ENCODE measurements around the gene GNAI3.

GNAI3 gene

DNA sequence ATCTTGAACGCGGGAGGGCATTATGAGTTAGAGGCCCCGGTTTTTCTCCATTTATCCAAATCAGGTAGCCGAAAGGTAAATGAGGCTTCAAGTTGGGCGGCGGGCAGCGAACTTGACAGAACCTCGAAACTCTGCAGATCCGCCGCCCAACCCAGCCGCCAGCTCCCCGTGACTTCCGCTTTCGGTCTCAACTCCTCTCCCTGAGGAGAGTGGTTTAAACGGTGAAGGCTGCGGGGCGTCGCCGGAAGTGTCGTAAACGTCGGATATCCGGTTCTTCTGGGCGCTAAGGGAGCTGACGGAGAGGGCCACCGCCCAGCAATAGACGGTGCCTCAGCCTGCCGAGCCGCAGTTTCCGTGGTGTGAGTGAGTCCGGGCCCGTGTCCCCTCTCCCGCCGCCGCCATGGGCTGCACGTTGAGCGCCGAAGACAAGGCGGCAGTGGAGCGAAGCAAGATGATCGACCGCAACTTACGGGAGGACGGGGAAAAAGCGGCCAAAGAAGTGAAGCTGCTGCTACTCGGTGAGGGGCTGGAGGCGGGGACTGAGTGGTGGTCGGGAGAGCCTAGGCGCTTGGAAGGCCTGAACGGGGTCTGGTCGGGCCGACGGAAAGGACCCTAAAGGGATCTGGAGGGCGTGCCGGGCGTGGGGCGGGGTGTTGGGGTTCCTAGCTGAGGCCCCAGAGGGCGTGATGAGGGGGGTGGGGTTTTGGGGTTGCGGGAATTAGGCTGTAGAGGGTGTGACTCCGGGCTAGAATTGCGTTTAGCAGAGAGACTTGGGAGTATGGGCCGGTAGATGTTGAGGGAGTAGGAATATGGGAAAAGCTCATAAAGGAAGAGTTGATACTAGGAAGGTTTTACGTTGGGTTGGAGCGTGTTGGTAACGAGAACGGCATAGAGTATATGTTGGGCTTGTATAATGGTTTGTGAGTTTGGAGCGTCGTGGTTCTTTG, at the start of gene GNAI3:
GNAI3 (plus strand) TSS at position 295 of the 947 bp plus-strand sequence; CDS start at position 401, 106 bp downstream.
- peak; percentile 97 for DNase-seq

DNA sequence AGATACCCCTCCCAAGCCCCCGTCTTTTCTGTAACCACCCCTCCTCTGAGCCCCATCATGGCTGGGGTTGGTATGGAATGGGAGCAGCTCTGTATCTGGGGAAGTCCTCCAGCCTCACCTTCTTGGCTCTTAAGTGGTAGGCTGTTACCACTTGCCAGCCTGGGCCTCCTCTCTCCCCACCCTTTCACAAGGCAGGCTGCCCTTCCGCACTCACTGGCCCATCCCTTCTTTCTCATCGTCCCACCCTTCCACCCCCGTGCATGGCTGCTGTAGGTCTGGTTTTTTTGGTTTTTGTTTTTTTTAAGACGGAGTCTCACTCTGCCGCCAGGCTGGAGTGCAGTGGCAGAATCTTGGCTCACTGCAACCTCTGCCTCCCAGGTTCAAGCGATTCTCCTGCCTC, 49.3 kb upstream of the GNAI3 start:
- DNase-seq = no peak

DNA sequence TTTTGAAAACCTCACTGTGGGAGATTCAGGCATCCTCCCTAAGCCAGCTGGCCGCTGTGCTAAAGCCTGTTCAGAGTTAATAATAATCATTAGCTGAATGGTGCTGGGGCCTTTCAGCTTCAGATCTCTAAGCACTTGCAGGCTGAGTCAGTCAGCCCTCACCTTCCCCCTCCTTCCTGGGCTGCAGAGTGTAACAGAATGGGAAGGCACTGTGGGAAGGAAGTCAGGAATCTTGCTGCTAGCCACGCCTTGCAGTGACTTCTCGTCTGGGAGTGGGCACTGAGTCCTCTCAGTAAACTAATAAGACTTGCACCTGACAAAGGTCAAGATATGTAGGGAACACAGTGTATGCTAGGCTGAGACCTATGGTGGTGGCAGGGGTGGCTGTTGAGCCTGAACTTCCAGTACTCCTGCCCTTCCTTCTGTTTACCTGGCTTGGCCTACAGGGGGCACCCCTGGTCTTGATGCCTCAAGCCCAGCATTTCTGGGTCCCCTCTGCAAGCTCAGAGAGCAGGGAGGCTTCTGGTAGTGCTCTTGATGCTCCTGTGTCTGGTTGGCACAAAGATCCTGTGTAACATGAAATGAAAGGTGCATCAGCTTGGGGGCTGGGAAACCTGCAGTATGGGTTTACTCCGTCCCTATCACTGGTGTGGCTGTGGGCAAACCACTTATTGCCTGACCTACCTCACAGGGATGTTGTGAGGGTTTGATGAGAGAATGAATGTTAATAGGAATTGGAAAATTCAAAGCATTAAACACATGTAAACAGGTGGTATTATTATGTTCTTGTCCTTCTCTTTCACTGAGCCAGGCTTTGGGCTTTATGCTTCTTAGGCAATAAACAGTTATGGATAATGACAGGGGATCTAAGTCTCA, 48.5 kb upstream of the GNAI3 start:
- no peak for DNase-seq

DNA sequence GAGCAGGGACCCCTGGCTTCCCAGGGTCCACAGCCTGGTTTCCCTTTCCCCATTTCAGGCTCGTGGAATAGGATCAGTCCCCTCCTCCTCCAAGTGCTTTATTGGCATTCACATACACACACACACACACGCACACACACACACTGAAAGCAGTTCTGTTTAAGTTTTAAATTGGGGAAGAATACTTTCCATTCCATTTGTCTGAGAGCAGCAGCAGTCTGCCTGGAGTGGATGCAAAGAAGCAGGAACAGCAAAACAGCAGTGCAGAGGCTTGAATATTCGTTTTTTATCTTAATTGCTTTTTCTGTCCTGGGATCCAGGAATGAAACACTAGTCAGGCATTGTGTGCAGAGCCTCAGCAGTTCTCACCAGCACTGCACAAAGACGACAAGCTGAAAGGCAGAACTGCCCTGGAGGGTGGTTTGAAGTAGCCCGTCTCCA, 47.5 kb upstream of the GNAI3 start:
- DNase-seq = no peak

DNA sequence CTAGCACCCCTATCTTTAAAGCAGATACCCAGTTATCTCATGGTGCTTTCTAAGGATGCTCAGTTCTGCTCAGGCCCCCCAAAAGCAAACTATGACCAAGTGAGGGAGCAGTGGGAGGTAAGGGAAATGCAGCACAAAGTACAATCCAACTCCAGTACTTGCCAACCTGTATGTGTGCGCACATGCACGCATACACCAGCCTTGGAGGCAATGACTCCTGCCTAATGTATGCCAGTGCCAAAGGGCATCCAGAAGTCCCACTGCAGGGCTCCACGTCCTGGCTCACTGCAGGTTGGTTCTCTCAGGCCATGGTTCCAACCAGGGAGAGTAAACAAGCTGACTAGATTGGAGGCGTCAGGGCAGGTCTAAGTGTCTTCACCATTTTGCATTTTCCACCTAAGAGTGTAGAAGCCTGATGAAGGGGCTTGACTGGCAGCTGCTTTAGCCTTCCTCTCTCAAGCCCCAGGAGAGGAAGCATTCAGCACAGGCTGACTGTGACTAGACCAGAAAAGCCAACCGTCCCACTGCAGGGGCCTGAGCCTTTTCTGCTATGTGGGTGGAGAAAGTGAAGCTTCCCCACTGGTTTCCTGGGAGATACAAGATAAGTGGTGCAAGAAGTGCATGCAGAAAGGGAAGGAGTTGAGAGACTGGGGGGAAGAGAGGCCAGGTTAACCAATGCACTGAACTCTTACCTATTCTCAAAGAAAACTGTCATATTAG, 46.6 kb upstream of the GNAI3 start:
- no peak for DNase-seq

DNA sequence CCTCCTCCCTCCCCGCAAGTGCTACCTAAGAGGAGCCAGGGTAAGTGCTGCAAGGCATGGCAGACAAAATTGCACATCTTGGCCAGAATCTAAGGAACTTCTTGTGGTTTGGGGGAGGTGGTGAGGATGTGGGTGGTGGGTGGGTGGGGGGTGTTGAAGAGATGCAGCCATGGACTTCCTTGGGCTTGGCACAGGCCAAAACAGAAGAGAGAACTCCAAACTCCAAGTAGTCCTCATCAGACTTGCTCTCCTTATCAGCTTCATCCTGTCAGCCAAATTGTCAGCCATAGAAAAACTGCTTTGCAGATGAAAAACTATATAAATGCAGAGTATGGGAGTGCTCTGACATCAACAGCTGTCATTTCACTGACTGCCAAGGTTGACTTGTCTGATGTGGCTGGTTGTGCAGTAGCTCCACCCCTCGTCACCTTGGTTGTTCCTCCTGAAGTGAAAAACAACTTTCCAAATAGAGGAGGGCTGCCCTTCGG, 46.0 kb upstream of the GNAI3 start:
- DNase-seq = no peak

DNA sequence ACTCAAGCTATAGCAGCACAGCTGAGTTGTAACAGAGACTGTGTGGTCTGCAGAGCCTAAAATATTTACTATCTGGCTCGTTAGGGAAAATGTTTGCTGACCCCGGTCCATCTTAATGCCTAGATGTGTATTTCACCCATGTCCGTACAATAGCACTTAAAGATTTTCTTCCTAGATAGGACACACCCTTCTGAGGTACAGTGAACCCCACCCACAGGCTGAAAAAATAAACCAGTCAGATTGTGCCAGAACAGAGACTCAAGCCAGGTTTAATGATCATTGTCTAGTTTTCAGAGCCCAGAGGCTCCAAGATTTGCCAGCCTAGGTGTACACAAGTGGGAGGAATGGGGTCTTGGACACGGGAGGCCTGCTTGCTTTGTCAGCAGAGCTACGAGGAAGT, 44.5 kb upstream of the GNAI3 start:
- DNase-seq = no peak

DNA sequence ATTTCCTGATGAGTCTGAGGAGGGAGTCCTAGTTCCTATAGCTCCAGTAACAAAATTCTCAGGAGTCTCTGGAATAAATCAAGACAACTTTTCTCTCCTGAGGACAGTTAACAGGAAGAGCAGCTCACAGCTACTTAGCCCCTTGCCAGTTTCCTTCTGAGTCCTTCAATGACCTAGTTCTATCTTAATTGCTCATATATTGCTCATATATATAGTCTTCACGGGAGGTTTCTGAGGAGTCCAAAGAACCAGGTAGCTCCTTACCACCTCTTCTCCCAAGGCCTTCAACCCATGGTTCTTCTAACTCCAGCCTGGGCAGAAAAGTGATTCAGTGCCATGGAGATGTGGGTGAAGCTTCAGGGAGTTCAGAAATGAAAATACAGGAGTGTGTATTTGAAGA, 43.4 kb upstream of the GNAI3 start:
- DNase-seq = no peak

DNA sequence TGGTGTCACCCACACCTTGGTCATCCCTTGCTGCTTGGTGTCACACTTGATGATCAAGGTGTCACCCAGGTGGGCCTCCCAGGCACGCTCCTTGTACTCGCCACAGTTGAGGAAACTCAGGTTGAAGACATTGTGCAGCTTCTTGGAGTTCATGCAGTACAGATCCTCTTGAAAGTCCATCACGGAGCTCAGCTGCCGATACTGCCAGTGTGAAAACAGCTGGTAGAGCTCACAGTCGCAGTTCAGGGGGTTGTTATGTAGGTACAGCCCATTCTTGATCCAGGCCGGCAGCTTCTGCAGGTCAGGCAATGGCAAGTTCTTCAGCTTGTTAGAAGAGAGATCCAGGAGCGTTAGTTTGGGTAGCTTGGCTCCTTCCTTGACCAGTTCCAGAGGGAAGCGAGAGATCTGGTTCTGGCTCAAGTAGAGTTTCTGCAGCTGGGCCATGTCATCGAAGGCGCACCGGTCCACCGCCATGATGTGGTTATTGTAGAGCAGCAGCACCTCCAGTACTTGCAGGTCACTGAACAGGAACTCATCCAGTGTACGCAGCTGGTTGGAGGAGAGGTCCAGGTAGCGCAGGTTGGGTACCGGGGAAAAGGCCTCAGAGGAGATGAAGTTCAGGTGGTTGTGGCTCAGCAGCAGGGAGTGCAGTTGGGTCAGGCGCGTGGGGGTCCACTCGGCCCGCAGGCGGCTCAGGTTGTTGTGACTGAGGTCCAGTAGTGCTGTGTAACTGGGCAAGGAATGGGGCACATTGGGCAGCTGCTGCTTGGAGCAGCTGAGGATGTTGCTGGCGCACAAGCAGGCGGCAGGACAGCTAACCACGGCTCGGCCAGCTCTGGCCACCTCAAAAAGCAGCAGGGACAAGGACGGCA, 40.2 kb upstream of the GNAI3 start:
- no peak for DNase-seq

DNA sequence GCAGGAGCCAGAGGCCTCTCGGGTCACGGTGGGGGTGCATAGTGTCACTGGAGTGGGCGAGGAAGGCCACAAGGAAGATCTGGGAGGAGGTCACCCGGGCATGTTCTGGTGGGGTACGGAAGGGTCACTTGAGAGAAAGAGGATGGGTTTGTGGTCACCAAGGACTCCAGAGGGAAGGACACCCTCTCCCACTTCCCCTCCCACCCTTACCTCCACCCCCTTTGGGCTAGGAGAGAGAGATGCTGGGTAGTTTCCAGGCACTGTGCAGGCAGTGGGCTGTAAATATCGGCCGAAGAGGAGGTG, 39.6 kb upstream of the GNAI3 start:
- no peak for DNase-seq

DNA sequence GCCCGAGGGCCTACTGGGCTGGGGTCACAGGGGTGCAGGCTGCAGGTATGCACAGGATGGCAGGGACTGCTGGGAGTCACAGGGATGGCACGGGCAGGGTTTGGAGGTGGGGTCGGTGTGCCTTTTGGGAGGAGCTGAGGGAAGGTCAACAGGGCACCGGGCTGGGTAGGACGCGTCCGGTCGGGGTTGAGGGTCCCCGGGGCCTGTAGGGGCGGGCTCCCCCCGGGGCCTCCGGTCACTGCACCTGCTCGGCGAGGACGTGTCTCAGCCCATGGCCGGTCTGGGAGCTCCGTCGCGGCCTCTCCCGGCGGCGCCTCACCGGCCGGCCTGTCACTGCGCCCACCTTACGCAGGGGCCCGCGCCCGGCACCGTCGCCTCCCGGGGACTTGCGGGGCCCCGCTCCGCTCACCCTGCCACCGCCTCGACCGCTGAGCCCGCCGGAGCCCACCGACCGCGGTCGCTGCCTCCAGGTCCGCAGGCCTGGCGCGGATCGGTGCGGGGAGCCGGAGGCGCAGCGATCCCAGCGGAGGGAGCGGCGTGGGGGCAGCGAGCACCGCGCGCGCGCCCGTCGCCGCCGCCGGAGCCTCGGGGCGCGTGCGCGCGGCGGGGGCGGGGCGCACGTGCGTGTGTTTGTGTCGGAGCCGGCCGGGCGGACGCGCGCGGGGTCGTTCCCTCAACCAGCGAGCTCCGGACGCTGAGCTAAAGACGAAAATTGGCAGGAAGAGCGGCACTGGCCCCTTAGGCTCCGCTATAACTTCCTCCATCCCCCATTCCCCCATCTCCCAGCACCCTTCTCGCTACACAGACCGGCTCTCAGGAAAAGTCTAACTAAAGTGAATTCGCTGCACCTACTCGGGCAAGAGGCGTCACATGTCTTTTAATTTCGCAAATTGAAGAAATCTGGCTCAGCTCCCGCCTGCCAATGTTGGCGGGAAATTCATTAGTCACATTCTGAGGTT, 39.0 kb upstream of the GNAI3 start, which contains the start of gene AMIGO1:
AMIGO1 (minus strand) TSS at position 552 of the 959 bp plus-strand sequence. CDS start 815 bp downstream, outside the sequence.
- DNase-seq = peak; percentile 80

DNA sequence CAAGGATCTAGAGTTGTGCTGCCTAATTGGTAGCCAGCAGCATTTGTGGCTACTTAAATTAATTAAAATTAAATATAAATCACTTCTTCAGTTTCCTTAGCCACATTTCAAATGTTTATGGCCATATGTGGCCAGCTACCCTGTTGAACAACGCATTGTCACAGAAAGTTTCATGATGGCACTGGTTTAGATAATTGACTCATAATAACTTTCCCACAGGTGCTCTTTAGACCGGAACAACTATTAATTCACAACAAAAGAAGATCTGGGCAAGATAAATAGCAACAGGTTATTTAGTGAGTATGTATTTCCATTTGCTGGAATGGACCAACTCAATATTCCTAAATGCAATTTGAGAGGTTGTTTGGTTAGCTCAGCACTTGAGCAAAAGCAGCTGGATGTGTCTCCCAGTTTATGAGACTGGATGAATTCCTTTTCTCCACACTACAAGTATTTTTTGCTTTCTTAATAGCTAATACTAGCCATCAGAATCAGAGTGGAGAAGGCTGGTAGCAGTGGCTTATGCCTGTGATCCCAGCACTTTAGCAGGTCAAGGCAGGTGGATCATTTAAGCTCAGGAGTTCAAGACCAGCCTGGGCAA, 35.2 kb upstream of the GNAI3 start:
- no peak for DNase-seq

DNA sequence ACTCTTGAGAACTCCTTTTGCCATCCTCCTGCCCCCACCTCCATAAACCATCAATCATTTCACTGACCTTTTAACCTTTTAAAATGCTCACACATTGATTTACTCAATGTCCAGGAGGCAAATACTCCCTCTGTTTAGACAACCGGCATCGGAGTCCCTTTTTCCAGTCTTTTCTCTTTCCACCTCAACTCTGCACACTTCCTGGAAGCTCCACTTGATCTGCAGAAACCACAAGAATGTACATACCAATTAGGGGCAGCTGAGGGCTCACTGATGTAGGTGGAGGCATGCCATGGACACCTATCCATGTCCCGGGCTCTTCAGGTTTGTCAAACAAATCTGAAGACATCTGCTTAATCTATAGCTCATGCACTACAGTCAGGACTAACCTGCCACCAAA, 33.6 kb upstream of the GNAI3 start:
- DNase-seq = no peak

DNA sequence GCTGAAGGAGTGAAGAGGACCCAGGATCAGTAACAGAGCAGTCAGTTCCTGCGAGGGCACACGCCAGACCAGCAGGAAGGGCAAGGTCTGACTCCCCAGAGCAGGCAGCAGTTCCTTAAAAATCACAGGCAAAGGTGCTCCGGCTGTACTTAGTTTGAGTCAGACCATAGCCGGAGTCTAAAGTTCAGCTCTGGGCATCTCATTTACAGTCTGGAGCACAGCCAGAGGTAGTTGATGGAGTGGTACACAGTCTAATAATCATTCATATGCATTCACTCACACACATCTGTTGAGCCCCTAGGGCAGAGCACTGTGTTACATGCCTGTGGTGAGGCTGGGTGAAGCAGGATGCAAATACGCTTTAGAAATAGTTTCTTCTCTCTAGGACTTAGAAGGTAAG, 31.5 kb upstream of the GNAI3 start:
- no peak for DNase-seq

DNA sequence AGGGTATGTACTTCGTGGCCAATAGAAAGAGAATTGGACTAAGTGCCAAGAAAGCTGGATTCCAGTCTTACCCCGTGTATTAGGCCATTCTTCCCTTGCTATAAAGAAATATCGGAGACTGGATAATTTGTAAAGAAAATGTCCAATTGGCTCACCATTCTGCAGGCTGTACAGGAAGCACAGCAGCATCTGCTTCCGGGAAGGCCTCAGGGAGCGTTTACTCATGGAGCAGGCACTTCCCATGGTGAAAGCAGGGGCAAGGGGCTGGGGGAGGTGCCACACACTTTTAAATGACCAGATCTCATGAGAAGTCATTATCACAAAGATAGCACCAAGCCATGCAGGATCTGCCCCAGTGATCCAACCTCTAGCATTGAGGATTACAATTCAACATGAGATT, 31.1 kb upstream of the GNAI3 start:
- DNase-seq = no peak

DNA sequence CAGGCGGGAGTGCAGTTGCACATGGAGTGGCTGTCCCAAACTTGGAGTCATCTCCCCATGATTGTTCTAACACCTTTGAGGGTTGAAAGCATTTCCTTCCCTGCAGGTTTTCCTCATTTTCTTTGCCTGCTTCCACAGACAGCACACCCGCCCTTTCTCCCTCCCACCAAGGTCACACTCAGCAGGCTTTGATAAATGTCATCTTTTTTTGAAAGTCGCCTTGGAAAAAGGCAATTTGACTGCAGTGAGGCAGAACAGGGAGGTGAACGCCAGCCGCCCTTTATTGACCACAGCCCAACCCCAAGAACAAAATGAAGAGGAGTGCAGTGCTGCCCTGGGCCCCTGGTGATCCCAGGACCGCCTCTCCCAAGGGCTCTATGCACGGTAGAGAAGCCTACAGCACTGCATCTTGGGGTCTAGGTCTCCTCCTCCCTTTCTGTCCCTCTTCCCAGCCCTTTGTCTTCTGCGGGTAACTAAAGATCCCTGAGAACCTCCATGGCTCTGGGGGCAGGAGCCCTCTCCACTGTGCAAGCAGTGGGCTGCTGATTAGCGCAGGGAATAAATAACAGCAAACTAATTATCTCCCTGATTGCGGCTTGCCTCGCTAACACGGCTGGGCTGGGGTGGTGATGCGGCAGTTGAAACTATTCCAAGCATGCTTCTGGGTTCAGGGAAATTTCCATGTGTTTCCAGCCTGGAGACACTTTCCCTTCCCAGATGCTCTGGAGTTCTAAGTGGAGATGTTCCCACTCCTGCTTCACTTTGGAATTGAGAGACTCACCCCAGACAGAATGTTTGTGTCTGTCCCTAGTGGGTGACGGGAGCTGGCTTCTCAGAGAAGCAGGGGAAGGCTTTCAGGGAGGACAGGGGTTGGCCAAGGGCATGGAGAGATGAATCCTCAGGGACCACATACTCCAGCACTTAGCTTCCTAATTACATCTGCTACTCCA, 27.1 kb upstream of the GNAI3 start:
- DNase-seq = no peak

DNA sequence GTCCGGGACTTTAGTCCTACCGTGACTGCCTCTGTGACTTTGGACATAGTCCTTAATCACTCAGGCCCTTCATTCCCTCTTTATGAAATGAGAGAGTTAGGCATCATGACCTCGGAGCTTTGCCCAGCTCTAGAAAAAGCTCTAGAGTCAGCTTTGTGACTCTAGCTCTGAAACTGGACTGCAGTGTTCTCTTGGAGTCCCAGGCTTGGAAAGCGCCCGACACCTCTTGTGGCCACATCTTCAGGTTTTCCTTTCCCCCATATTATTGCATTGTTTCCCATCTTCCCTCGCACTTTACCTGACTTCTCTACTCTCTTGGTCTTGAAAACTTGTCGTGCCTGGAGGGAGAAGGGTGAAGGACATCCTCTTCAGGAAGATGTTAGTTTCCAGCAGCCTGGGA, 26.4 kb upstream of the GNAI3 start:
- no peak for DNase-seq

DNA sequence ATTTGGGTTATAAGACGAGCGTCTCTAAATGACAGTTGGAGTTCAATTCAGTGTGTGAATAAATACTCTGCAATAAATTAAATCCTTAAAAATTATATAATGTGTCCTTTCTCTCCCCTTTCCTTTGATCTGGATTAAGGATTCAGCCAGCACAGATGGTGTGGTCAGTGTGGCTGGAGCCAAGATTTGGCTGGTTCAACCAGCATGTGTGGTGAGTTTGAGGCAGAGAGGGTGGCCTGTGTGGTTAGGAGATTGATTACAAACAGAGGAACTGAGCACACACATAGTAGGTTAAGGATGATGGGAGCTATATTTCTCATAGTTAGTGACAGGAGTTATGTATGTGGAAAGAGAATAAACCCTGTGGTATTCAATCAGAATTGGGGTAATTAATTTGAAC, 24.7 kb upstream of the GNAI3 start:
- DNase-seq = no peak
